GM21825 (cell line): Measurements from ENCODE around the gene KCTD21.

Source experiments
- ATAC-seq: cut with Tn5 transposase; IDR thresholded peaks from one replicate; pipeline ENCODE4 v1.9.1; 2021; ENCODE audit warnings: mild to moderate bottlenecking, moderate library complexity; ENCODE audit not compliant: unreplicated experiment

Gene KCTD21

GRCh38 chr11:78147807-78148206 lies 40.6 kb downstream of the KCTD21 start:
- ATAC-seq = no peak

- no peak for ATAC-seq
Observed at GRCh38 chr11:78145511-78146025, 42.9 kb downstream of the KCTD21 start.

DNA sequence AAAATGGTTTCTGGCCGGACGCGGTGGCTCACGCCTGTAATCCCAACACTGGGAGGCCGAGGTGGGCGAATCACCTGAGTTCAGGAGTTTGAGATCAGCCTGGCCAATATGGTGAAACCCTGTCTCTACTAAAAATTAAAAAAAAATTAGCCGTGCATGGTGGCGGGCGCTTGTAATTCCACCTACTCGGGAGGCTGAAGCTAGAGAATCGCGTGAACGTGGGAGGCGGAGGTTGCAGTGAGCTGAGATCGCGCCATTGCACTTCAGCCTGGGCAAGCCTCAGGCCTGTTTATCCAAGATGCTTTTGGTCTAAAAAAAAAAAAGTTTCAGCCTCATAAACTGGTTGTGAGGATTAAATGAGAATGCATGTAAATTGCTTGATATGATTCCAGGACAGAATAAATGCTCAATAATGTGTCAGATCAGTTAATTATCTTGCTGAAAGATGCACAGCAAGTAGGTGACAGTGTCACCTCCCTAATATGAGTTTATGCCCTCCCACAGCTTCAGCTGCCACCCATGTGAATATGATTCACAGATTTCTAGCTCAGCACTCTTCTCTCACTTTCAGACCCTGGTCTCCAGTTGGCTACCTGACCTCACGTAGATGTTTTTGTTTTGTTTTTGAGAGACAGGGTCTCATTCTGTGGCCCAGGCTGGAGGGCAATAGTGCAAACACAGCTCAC lies 47.9 kb downstream of the KCTD21 start:
- ATAC-seq = no peak

GRCh38 chr11:78139422-78140391 lies 48.7 kb downstream of the KCTD21 start, which contains the start of gene ALG8:
Gene ALG8, minus strand, starts transcription at chr11:78139626. Its CDS starts 38 bp downstream, at chr11:78139588.
- peak; percentile 89 for ATAC-seq

DNA sequence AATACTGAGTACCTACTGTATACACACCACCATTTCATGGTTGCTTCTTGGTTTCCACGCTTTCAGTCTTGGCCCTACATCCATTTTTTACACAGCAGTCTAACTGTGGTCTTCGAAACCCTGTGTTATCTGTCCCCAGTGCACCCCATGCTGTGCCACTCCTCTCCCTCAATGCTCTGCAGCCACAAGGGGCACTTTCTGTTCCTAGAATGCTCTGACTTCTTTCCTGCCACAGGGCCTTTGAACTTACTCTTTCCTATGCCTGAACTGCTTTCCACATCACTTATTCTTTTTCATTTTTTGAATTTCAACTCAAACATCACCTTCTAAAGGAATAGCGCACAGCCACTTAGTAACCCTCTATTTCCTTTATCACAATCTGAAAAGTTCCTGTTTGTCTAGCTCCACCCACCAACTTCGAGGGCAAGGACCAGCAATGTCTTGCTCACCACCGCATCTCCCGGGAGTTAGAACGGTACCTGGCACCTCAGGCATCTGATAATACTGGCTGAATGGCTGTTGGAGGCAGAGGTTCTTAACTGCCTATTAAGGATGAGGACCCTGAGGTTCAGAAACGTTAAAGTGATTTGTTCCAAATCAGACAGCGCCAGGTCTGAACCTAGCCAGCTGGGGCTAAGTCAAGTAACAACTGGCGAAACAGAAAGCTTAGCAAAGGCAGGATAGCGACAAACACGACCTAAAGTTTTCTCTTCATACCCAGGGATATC lies 49.6 kb downstream of the KCTD21 start:
- peak; percentile 26 for ATAC-seq

GRCh38 chr11:78138291-78138690 lies 50.1 kb downstream of the KCTD21 start:
- no peak for ATAC-seq

DNA sequence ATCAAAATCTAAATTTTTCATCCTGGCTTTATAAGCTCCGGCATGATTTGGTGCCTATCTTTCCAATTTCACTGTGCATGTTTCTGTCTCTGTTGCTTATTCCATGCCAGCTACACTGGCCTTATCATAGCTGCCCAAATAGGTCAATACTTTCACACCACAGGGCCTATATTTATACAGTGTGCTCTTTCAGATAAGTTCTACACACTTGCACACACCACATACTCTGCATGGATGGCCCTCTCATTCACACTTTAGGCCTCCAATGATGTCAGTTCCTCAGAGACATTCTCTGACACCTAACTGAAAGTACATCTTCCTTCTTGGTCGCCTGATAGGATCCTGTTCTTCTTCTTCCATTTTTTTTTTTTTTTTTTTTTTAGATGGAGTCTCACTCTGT lies 56.0 kb downstream of the KCTD21 start:
- no peak for ATAC-seq

DNA sequence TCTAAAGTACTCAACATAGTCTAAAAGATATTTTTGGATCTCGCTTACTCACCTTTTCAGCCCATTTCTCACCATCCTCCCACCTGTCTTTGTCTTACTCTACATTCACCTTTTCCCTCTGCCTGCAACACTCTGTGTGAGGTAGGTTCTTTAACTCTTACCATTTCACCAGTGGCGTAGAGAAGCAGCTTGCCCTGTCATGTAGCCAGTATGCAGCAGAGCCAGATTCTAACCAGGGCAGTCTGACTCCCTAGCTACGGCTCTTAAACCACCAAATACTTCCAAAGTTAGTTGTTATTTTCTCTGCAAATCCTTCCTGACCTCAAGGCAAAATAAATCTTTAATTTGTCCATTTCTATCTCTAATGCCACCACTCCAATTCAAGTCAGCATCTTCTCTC lies 56.5 kb downstream of the KCTD21 start:
- ATAC-seq = no peak

DNA sequence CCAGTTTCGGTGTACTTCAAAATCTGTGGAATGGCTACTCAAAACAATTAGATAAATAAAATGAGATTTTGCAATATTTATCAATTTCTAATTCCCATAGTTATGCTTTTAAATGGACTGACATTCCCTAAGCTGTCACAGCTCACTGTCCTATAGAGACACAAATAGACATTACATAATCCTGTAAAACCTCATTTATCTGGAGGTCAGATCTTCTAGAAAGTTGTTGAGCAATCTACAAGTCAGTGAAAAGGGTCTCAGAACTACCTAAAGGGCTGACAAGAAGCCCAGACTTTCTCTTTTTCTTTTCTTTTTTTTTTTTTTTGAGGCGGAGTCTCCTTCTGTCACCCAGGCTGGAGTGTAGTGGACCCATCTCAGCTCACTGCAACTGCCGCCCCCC lies 61.0 kb downstream of the KCTD21 start:
- ATAC-seq = no peak
